HEK293 (cell line): Measurements from ENCODE around the gene LHX4.

Experiments used
- CTCF ChIA-PET: fragments of 350-600 bp; formaldehyde crosslinking; extraction: SDS; loops from one replicate; lab custom pipeline; 2021; ENCODE audit warnings: antibody characterized with exemption; lab: Yijun Ruan, JAX
- POLR2A ChIA-PET: fragments of 300-600 bp; formaldehyde crosslinking; extraction: SDS; loops from one replicate; lab custom pipeline; 2020; ENCODE audit warnings: antibody characterized with exemption, inconsistent platforms; lab: Yijun Ruan, JAX
- H3K27ac ChIP-seq: fragments of 200-500 bp; sonication (Bioruptor generic); 2 replicates; pipeline ENCODE4 v1.5.1; 2014; ENCODE audit warnings: low read depth, low read length, control low read depth, inconsistent platforms; ENCODE audit errors: extremely low read depth
- H3K36me3 ChIP-seq, 2 experiments: fragments of 200-500 bp in 1 of 2; sonication (Bioruptor generic) in 1 of 2; 1 replicate in 1 of 2; 2 replicates in 1 of 2; pipeline ENCODE4 v1.5.1; 2014 to 2017; ENCODE audit warnings: inconsistent platforms in 2 of 2, low read length in 2 of 2; ENCODE audit not compliant: control insufficient read depth in 2 of 2, insufficient read depth in 1 of 2
- H3K4me1 ChIP-seq: fragments of 200-500 bp; sonication (Bioruptor generic); 2 replicates; pipeline ENCODE4 v1.5.1; 2014; ENCODE audit warnings: mild to moderate bottlenecking, low read length, inconsistent platforms; ENCODE audit not compliant: control insufficient read depth, insufficient read depth
- H3K4me3 ChIP-seq: 2 replicates; pipeline ENCODE4 v1.5.1; 2011; ENCODE audit warnings: low read depth, mild to moderate bottlenecking, control low read depth, low read length, moderate library complexity
- H3K9me3 ChIP-seq: fragments of 200-500 bp; sonication (Bioruptor generic); 2 replicates; pipeline ENCODE4 v1.5.1; 2014; ENCODE audit warnings: low read depth, low read length, inconsistent platforms; ENCODE audit not compliant: control insufficient read depth, insufficient read depth
- GLIS1 ChIP-seq: fragments of 450-650 bp; formaldehyde crosslinking; IDR thresholded peaks from 2 replicates; pipeline ENCODE4 v1.5.1; 2016; ENCODE audit warnings: missing biosample characterization, missing genetic modification characterization
- KLF10 ChIP-seq: fragments of 450-650 bp; IDR thresholded peaks from 2 replicates; pipeline ENCODE4 v1.5.1; 2018; ENCODE audit warnings: missing biosample characterization, mild to moderate bottlenecking, missing genetic modification characterization
- SCRT1 ChIP-seq: fragments of 450-650 bp; formaldehyde crosslinking; IDR thresholded peaks from 2 replicates; pipeline ENCODE4 v1.5.1; 2016; ENCODE audit warnings: missing biosample characterization, missing genetic modification characterization, borderline replicate concordance
- ZIC2 ChIP-seq: fragments of 450-650 bp; formaldehyde crosslinking; IDR thresholded peaks from 2 replicates; pipeline ENCODE4 v1.5.1; 2016; ENCODE audit warnings: missing biosample characterization, missing genetic modification characterization
- ZNF19 ChIP-seq: fragments of 450-650 bp; formaldehyde crosslinking; IDR thresholded peaks from 2 replicates; pipeline ENCODE4; 2016; ENCODE audit warnings: missing biosample characterization, missing genetic modification characterization, low read depth
- ZNF26 ChIP-seq: fragments of 450-650 bp; formaldehyde crosslinking; IDR thresholded peaks from 2 replicates; pipeline ENCODE4 v1.5.1; 2016; ENCODE audit warnings: missing biosample characterization, missing genetic modification characterization
- ZNF274 ChIP-seq, 2 experiments: fragments of 200-500 bp in 1 of 2; fragments of 450-650 bp in 1 of 2; sonication (Bioruptor generic) in 1 of 2; formaldehyde crosslinking in 1 of 2; IDR thresholded peaks; 2 replicates each; pipeline versions ENCODE4 v1.5.1 to v1.6.1; 2014 to 2016; ENCODE audit warnings: borderline replicate concordance in 1 of 2, inconsistent platforms in 1 of 2, low read length in 1 of 2, missing biosample characterization in 1 of 2, missing genetic modification characterization in 1 of 2
- ZNF341 ChIP-seq: fragments of 450-650 bp; formaldehyde crosslinking; IDR thresholded peaks from 2 replicates; pipeline ENCODE4; 2016; ENCODE audit warnings: low read depth, missing biosample characterization, missing genetic modification characterization
- ZNF600 ChIP-seq: fragments of 450-650 bp; formaldehyde crosslinking; IDR thresholded peaks from 2 replicates; pipeline ENCODE4 v1.5.1; 2016; ENCODE audit warnings: missing biosample characterization, missing genetic modification characterization
- ZNF621 ChIP-seq: fragments of 450-650 bp; formaldehyde crosslinking; IDR thresholded peaks from 2 replicates; pipeline ENCODE4 v1.5.1; 2017; ENCODE audit warnings: missing biosample characterization, missing genetic modification characterization
- ZSCAN23 ChIP-seq: fragments of 450-650 bp; formaldehyde crosslinking; IDR thresholded peaks from 2 replicates; pipeline ENCODE4 v1.5.1; 2016; ENCODE audit warnings: missing biosample characterization, missing genetic modification characterization
- TF ChIP-seq, protein P1 (sequence below): fragments of 450-650 bp; formaldehyde crosslinking; IDR thresholded peaks from 2 replicates; pipeline ENCODE4 v1.5.1; 2016; ENCODE audit warnings: missing biosample characterization, missing genetic modification characterization
- TF ChIP-seq, protein P2 (sequence below): fragments of 450-650 bp; formaldehyde crosslinking; IDR thresholded peaks from 2 replicates; pipeline ENCODE4 v1.5.0; 2017; ENCODE audit warnings: missing biosample characterization, missing genetic modification characterization, borderline replicate concordance
- TF ChIP-seq, protein P3 (sequence below): fragments of 450-650 bp; formaldehyde crosslinking; IDR thresholded peaks from 2 replicates; pipeline ENCODE4 v1.5.1; 2016; ENCODE audit warnings: missing biosample characterization, missing genetic modification characterization

LHX4 gene

GRCh38 chr1:180196436-180197003 is 33.5 kb upstream of the LHX4 start (continued):
- no peak for TF ChIP-seq SCRT1 (tag by site-specific recombination)
- no peak for TF ChIP-seq ZNF274 (IDR thresholded peaks at IDR 0.05; ENCODE audit: low read length)
- no peak for TF ChIP-seq ZNF274 (tag by site-specific recombination; IDR thresholded peaks at IDR 0.05; ENCODE audit: borderline replicate concordance)
- TF ChIP-seq, protein P1, sequence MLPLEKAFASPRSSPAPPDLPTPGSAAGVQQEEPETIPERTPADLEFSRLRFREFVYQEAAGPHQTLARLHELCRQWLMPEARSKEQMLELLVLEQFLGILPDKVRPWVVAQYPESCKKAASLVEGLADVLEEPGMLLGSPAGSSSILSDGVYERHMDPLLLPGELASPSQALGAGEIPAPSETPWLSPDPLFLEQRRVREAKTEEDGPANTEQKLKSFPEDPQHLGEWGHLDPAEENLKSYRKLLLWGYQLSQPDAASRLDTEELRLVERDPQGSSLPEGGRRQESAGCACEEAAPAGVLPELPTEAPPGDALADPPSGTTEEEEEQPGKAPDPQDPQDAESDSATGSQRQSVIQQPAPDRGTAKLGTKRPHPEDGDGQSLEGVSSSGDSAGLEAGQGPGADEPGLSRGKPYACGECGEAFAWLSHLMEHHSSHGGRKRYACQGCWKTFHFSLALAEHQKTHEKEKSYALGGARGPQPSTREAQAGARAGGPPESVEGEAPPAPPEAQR (tag by site-specific recombination): no peak

GRCh38 chr1:180197231-180197630 is 32.8 kb upstream of the LHX4 start:
- ChIA-PET CTCF (interaction anchor here (0.8 to 2.7 kb wide), 4 partner anchors 9 to 219 kb away, joined by 3 to 15 read pairs (median 8); no protein-coding TSS in a partner anchor), POLR2A (interaction anchor here (0.6 kb wide), 1 partner anchor 262 kb away, joined by 3 read pairs; no protein-coding TSS in a partner anchor)

DNA sequence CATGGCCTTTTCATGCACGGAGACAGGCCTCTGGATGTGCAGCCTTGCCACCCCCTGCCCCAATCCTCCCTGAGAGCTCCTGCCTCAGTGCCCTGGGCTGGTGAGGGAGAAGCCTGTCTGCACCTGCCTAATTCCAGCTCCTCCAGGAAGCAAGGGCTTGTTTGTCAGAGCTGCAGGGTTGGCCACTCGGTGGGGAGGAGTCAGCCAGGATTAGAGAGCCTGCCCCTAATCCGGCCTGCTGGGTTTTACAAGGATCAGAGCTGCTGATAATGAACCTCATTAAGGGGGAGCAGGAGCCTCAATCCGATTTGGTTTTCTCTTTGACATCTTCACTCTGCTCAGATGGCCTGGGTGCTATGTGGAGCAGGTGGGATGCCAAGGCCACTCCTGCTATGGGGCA is 31.9 kb upstream of the LHX4 start:
- no peak overlapping the region for H3K4me3 ChIP-seq
- H3K4me1 ChIP-seq: no peaks in the 10 kb centered on the region
- H3K27ac ChIP-seq: no peak overlapping the region
- POLR2A ChIA-PET: no interaction called here
- peaks cover 0 to 9% of the 10 kb centered on the region in 2 experiments; a peak in 1 of 3 replicates for H3K36me3 ChIP-seq
- TF ChIP-seq ZNF26 (tag by site-specific recombination) (no peak), ZIC2 (tag by site-specific recombination) (peak; percentile 23)
- CTCF ChIA-PET: interaction anchor here (0.6 to 2.4 kb wide), 3 partner anchors 10 to 280 kb away, joined by 3 to 15 read pairs (median 3); no protein-coding TSS in a partner anchor
- no peaks in the 10 kb centered on the region for H3K9me3 ChIP-seq

More at GRCh38 chr1:180197231-180197630, 32.8 kb upstream of the LHX4 start:
- Histone ChIP-seq H3K27ac (no peak overlapping the region), H3K4me1 (no peaks in the 10 kb centered on the region), H3K9me3 (no peaks in the 10 kb centered on the region), H3K4me3 (no peak overlapping the region), H3K36me3 (peaks cover 0 to 9% of the 10 kb centered on the region in 2 experiments; a peak in 1 of 3 replicates)
- peak; percentile 34; the same call in 1 of the 2 replicates for TF ChIP-seq GLIS1 (tag by site-specific recombination)
- no peak for TF ChIP-seq ZNF621 (tag by site-specific recombination)

DNA sequence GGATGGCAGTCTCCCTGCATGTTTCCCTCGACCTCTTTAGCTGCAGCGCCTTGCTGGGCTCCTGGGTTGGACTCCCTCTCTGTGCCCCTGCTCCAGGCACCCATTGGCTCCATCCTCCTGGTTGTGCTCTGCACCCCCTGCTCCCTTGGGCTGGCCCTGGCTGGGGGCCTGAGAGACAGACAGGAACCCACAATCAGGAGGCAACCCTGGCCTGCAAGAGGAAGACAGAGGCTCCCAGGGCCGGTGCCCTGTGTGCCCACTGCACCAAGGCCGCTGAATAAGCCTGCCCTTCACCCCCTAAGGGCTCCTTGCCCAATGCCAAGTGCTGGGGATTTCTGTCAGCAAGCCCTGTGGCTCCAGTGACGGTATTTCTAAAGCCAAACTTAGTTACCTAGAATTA is 31.5 kb upstream of the LHX4 start:
- no peaks in the 10 kb centered on the region for H3K9me3 ChIP-seq
- H3K4me3 ChIP-seq: no peak overlapping the region
- ChIA-PET POLR2A (no interaction called here), CTCF (interaction anchor here (0.6 to 2.4 kb wide), 3 partner anchors 10 to 279 kb away, joined by 3 to 15 read pairs (median 3); no protein-coding TSS in a partner anchor)
- no peak overlapping the region for H3K27ac ChIP-seq
- peaks cover 0 to 9% of the 10 kb centered on the region in 2 experiments; a peak in 1 of 3 replicates for H3K36me3 ChIP-seq
- no peak for TF ChIP-seq ZSCAN23 (tag by site-specific recombination)
- TF ChIP-seq ZNF19 (tag by site-specific recombination): no peak
- TF ChIP-seq ZNF341: no peak
- no peak for TF ChIP-seq ZNF600 (tag by site-specific recombination)
- TF ChIP-seq, protein P2, sequence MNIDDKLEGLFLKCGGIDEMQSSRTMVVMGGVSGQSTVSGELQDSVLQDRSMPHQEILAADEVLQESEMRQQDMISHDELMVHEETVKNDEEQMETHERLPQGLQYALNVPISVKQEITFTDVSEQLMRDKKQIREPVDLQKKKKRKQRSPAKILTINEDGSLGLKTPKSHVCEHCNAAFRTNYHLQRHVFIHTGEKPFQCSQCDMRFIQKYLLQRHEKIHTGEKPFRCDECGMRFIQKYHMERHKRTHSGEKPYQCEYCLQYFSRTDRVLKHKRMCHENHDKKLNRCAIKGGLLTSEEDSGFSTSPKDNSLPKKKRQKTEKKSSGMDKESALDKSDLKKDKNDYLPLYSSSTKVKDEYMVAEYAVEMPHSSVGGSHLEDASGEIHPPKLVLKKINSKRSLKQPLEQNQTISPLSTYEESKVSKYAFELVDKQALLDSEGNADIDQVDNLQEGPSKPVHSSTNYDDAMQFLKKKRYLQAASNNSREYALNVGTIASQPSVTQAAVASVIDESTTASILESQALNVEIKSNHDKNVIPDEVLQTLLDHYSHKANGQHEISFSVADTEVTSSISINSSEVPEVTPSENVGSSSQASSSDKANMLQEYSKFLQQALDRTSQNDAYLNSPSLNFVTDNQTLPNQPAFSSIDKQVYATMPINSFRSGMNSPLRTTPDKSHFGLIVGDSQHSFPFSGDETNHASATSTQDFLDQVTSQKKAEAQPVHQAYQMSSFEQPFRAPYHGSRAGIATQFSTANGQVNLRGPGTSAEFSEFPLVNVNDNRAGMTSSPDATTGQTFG (tag by site-specific recombination): no peak
- no peak for TF ChIP-seq KLF10 (tag by site-specific recombination)
- TF ChIP-seq, protein P3, sequence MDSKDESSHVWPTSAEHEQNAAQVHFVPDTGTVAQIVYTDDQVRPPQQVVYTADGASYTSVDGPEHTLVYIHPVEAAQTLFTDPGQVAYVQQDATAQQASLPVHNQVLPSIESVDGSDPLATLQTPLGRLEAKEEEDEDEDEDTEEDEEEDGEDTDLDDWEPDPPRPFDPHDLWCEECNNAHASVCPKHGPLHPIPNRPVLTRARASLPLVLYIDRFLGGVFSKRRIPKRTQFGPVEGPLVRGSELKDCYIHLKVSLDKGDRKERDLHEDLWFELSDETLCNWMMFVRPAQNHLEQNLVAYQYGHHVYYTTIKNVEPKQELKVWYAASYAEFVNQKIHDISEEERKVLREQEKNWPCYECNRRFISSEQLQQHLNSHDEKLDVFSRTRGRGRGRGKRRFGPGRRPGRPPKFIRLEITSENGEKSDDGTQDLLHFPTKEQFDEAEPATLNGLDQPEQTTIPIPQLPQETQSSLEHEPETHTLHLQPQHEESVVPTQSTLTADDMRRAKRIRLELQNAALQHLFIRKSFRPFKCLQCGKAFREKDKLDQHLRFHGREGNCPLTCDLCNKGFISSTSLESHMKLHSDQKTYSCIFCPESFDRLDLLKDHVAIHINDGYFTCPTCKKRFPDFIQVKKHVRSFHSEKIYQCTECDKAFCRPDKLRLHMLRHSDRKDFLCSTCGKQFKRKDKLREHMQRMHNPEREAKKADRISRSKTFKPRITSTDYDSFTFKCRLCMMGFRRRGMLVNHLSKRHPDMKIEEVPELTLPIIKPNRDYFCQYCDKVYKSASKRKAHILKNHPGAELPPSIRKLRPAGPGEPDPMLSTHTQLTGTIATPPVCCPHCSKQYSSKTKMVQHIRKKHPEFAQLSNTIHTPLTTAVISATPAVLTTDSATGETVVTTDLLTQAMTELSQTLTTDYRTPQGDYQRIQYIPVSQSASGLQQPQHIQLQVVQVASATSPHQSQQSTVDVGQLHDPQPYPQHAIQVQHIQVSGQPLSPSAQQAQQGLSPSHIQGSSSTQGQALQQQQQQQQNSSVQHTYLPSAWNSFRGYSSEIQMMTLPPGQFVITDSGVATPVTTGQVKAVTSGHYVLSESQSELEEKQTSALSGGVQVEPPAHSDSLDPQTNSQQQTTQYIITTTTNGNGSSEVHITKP (tag by site-specific recombination): peak; percentile 39; the same call in 1 of the 2 replicates
- H3K4me1 ChIP-seq: no peaks in the 10 kb centered on the region
